K562 (cell line): ENCODE results near the gene PCBD1. TPM values are rescaled to one million over a fixed set of nuclear protein-coding genes. Genes with fewer than 3 reads are reported as not detected.

ENCODE experiments used
- CC2D1A ChIP-seq: fragments of 450-650 bp; IDR thresholded peaks from 2 replicates; pipeline ENCODE4 v1.6.1; 2017; ENCODE audit warnings: mild to moderate bottlenecking
- ELF1 ChIP-seq: fragments of 200-800 bp; sonication (Bioruptor generic); IDR thresholded peaks from 2 replicates; pipeline ENCODE4 v1.6.1; 2016; ENCODE audit warnings: missing genetic modification characterization, missing compliant biosample characterization
- HCFC1 ChIP-seq: IDR thresholded peaks from 2 replicates; pipeline ENCODE4 v1.6.1; 2012; ENCODE audit warnings: low read depth, low read length, improper control_type of control experiment
- HNRNPH1 ChIP-seq: fragments of 200-400 bp; formaldehyde crosslinking; optimal IDR thresholded peaks from 2 replicates; pipeline ENCODE3; 2017; ENCODE audit warnings: low read depth, mild to moderate bottlenecking, low read length, moderate library complexity
- KDM1A ChIP-seq, 2 experiments: fragments of 450-650 bp; IDR thresholded peaks; 2 replicates each; pipeline ENCODE4 v1.6.1; 2016; ENCODE audit warnings: mild to moderate bottlenecking in 2 of 2
- MAZ ChIP-seq, 2 experiments: fragments of 450-650 bp in 1 of 2; sonication (generic) in 1 of 2; formaldehyde crosslinking; IDR thresholded peaks in 1 of 2; conservative IDR thresholded peaks in 1 of 2; 2 replicates each; pipeline versions ENCODE4 v1.4.0 to v1.5.0; 2020; ENCODE audit warnings: mild to moderate bottlenecking in 1 of 2, missing genetic modification reagents in 1 of 2
- NUFIP1 ChIP-seq: fragments of 450-650 bp; IDR thresholded peaks from 2 replicates; pipeline ENCODE4 v1.6.1; 2018; ENCODE audit not compliant: partially characterized antibody
- RFX5 ChIP-seq: IDR thresholded peaks from 2 replicates; pipeline ENCODE4 v1.6.1; 2011; ENCODE audit warnings: low read depth, mild to moderate bottlenecking, improper control_type of control experiment, low read length
- SMARCA4 ChIP-seq: fragments of 450-650 bp; IDR thresholded peaks from 2 replicates; pipeline ENCODE4 v1.6.1; 2016
- TAF15 ChIP-seq: fragments of 200-400 bp; formaldehyde crosslinking; IDR thresholded peaks from 2 replicates; pipeline ENCODE4 v1.6.1; 2017; ENCODE audit warnings: mild to moderate bottlenecking, low read depth, low read length, moderate library complexity
- TCF7 ChIP-seq: sonication (generic); IDR thresholded peaks from 2 replicates; pipeline ENCODE4 v1.6.1; 2016; ENCODE audit warnings: antibody characterized with exemption, borderline replicate concordance
- ZNF143 ChIP-seq: sonication (generic); formaldehyde crosslinking; IDR thresholded peaks from 2 replicates; pipeline ENCODE4 v1.9.0; 2022; ENCODE audit warnings: mild to moderate bottlenecking, missing genetic modification reagents
- ZNF561 ChIP-seq: fragments of 450-650 bp; formaldehyde crosslinking; conservative IDR thresholded peaks from 2 replicates; pipeline ENCODE4 v1.4.0; 2020; ENCODE audit warnings: mild to moderate bottlenecking, moderate library complexity
- polyA plus RNA-seq, 8 experiments: library from polyadenylated mRNA; depleted of rRNA in 4 of 8; stranded (reverse) in 5 of 8; unstranded in 3 of 8; fragments of >200 nt; fragmentation: Nextera tagmentation in 2 of 8; fragmentation: Illumina TruSeq in 1 of 8; extraction: Ambion mirVana in 2 of 8; extraction: Trizol in 1 of 8; gene quantifications; 2 replicates each; pipeline versions ENCODE4 v1.2.1 to v1.2.3, GENCODE V29; 2011 to 2014; ENCODE audit warnings: inconsistent platforms in 1 of 8, missing spikeins in 1 of 8
- total RNA-seq, 7 experiments: library from RNA; depleted of rRNA in 6 of 7; stranded (reverse); fragments of >200 nt in 6 of 7; fragmentation: Illumina TruSeq in 2 of 7; extraction: Trizol in 2 of 7; gene quantifications; 2 replicates each; pipeline versions ENCODE4 v1.2.1 to v1.2.3, GENCODE V29; 2011 to 2021; ENCODE audit warnings: low replicate concordance in 1 of 7
- TF ChIP-seq, protein P1 (sequence below): fragments of 450-650 bp; IDR thresholded peaks from 2 replicates; pipeline ENCODE4 v1.7.1; 2018; ENCODE audit warnings: mild to moderate bottlenecking, low read depth; ENCODE audit not compliant: partially characterized antibody
- TF ChIP-seq, protein P2 (sequence below), 2 experiments: fragments of 450-650 bp; IDR thresholded peaks; 2 replicates each; pipeline ENCODE4 v1.6.1; 2016; ENCODE audit warnings: mild to moderate bottlenecking in 2 of 2, borderline replicate concordance in 1 of 2, low read depth in 1 of 2, moderate library complexity in 1 of 2

PCBD1 gene
- total and polyA plus RNA-seq, 9 of the 15 experiments (the other 6 are each of a cell fraction or from before 2014, with no cell fraction given) = 14.6 to 109 (median 57.0) TPM

DNA sequence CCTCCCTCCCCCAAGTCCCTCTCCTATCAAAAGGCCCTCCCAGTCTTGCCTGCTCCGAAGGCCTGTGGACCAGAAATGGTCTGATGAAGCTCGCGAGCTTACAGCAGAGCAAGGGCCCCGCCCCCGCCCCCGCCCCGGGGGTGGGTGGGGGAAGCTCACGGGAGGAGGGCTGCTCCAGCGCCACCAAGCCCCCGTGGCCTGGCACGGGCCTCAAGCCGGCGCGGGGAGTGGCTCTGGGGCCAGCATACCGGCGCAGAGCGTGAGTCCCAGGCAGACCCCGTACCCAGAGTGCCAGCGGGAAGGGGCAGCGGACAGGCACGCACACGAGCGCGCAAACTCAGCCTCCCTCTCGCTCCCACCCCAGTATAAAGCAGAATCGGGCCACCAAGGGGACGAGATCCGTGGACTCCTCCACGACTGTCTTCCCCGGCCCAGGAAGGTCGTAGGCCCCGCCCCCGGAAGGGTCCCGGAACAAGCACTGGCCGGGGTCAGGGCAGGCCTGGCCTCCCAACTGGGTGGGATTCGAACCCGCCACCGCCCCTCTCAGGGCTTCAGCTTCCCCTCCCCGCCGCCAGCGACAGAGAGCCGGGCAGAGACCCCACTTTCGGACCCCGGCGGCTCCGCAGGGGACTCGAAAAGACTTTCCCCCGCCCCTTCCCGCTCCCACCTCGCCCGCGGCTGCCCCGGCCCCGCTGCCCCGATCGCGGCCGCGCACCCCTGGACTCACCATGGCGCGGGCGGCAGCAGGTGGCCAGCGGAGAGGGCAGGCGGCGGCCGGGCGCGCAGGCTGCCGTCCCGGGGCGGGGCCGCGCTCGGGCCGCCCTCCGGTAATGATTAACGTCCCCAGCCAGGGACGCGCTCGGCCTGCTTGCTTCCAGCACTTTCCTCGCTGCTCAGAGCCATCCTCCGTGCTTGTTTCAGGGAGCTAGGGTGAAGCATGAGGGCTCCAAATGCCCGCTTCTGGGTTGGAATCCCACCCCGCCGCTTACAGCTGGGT lies at the start of gene PCBD1 (continued):
- TF ChIP-seq, protein P1, sequence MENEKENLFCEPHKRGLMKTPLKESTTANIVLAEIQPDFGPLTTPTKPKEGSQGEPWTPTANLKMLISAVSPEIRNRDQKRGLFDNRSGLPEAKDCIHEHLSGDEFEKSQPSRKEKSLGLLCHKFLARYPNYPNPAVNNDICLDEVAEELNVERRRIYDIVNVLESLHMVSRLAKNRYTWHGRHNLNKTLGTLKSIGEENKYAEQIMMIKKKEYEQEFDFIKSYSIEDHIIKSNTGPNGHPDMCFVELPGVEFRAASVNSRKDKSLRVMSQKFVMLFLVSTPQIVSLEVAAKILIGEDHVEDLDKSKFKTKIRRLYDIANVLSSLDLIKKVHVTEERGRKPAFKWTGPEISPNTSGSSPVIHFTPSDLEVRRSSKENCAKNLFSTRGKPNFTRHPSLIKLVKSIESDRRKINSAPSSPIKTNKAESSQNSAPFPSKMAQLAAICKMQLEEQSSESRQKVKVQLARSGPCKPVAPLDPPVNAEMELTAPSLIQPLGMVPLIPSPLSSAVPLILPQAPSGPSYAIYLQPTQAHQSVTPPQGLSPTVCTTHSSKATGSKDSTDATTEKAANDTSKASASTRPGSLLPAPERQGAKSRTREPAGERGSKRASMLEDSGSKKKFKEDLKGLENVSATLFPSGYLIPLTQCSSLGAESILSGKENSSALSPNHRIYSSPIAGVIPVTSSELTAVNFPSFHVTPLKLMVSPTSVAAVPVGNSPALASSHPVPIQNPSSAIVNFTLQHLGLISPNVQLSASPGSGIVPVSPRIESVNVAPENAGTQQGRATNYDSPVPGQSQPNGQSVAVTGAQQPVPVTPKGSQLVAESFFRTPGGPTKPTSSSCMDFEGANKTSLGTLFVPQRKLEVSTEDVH = no peak
- TF ChIP-seq SMARCA4 = no peak
- TF ChIP-seq CC2D1A = no peak
- no peak for TF ChIP-seq ZNF143 (CRISPR knock-in tag)
- TF ChIP-seq, protein P2, sequence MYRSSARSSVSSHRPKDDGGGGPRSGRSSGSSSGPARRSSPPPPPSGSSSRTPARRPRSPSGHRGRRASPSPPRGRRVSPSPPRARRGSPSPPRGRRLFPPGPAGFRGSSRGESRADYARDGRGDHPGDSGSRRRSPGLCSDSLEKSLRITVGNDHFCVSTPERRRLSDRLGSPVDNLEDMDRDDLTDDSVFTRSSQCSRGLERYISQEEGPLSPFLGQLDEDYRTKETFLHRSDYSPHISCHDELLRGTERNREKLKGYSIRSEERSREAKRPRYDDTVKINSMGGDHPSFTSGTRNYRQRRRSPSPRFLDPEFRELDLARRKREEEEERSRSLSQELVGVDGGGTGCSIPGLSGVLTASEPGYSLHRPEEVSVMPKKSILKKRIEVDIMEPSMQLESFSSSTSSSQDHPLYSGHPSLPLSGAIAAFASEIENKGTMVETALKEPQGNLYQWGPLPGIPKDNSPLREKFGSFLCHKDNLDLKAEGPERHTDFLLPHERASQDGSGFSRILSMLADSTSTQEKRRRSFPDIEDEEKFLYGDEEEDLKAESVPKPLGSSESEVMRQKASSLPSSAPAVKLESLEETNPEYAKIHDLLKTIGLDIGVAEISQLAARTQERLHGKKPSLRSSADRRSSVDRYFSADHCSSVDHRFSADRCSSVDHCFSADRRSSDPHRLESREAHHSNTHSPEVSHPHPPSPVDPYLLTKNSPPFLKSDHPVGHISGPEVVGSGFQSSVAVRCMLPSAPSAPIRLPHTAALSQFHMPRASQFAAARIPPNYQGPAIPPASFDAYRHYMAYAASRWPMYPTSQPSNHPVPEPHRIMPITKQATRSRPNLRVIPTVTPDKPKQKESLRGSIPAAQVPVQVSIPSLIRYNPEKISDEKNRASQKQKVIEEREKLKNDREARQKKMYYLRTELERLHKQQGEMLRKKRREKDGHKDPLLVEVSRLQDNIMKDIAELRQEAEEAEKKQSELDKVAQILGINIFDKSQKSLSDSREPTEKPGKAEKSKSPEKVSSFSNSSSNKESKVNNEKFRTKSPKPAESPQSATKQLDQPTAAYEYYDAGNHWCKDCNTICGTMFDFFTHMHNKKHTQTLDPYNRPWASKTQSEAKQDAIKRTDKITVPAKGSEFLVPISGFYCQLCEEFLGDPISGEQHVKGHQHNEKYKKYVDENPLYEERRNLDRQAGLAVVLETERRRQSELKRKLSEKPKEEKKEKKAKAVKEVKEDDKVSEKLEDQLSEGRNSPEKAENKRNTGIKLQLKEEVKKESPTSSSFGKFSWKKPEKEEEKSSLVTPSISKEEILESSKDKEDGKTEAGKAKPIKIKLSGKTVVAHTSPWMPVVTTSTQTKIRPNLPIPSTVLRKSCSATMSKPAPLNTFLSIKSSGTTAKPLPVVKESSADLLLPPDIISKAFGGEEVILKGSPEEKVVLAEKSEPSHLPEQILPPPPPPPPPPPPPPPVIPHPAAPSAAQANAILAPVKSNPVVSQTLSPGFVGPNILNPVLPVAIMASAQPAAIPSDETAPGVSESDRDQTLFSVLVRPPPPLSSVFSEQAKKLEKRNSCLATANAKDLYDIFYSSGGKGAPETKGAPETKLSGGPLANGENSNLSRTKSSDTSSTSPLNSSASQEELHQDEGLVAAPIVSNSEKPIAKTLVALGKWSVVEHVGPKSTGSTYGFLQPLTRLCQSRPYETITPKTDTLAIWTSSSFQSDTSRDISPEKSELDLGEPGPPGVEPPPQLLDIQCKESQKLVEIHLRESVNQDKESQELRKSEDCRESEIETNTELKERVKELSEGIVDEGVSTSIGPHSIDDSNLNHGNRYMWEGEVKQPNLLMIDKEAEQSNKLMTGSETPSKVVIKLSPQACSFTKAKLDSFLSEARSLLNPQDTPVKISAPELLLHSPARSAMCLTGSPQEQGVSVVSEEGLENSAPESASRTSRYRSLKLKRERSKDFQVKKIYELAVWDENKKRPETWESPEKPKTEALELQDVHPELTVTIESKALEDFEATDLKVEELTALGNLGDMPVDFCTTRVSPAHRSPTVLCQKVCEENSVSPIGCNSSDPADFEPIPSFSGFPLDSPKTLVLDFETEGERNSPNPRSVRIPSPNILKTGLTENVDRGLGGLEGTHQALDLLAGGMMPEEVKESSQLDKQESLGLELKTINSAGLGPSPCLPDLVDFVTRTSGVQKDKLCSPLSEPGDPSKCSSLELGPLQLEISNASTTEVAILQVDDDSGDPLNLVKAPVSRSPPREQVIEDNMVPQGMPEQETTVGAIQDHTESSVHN (IDR thresholded peaks at IDR 0.05; ENCODE audit: borderline replicate concordance in 1 of 2, low read depth in 1 of 2) = no peak
- no peak for TF ChIP-seq ZNF561 (CRISPR knock-in tag)
- TF ChIP-seq ELF1 = no peak
- peak; percentile 86 to 98 for TF ChIP-seq MAZ (CRISPR knock-in tag; conservative IDR thresholded peaks at IDR 0.05 in 1 of 2, IDR thresholded peaks at IDR 0.05 in 1 of 2)
- peak; percentile 91 for TF ChIP-seq KDM1A (IDR thresholded peaks at IDR 0.05)
- no peak for TF ChIP-seq NUFIP1
- TF ChIP-seq RFX5 = no peak
- TF ChIP-seq TCF7 = no peak
- no peak for TF ChIP-seq TAF15
- no peak for TF ChIP-seq HCFC1
- no peak for TF ChIP-seq HNRNPH1
